ENCODE measurements around the gene PPIP5K1. TPM values are rescaled to one million over a fixed set of nuclear protein-coding genes. Genes with fewer than 3 reads are reported as not detected.

The PPIP5K1 gene
- total and polyA plus RNA-seq, 9 of the 15 experiments (the other 6 are each of a cell fraction or from before 2014, with no cell fraction given), result 2.5 to 74.6 (median 35.1) TPM

GRCh38 chr15:43510200-43511011 lies 79.6 kb downstream of the PPIP5K1 start (continued):
- TF ChIP-seq, protein P1, sequence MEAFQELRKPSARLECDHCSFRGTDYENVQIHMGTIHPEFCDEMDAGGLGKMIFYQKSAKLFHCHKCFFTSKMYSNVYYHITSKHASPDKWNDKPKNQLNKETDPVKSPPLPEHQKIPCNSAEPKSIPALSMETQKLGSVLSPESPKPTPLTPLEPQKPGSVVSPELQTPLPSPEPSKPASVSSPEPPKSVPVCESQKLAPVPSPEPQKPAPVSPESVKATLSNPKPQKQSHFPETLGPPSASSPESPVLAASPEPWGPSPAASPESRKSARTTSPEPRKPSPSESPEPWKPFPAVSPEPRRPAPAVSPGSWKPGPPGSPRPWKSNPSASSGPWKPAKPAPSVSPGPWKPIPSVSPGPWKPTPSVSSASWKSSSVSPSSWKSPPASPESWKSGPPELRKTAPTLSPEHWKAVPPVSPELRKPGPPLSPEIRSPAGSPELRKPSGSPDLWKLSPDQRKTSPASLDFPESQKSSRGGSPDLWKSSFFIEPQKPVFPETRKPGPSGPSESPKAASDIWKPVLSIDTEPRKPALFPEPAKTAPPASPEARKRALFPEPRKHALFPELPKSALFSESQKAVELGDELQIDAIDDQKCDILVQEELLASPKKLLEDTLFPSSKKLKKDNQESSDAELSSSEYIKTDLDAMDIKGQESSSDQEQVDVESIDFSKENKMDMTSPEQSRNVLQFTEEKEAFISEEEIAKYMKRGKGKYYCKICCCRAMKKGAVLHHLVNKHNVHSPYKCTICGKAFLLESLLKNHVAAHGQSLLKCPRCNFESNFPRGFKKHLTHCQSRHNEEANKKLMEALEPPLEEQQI (IDR thresholded peaks at IDR 0.05), result no peak
- TF ChIP-seq ARNT (IDR thresholded peaks at IDR 0.05) (peak in 1 of 2 experiments; percentile 51; a peak in 2 of 4 replicates), POU5F1 (IDR thresholded peaks at IDR 0.05; ENCODE audit: borderline replicate concordance, low read depth, low read length, partially characterized antibody) (no peak), PREB (CRISPR knock-in tag; IDR thresholded peaks at IDR 0.05) (no peak), YY1 (IDR thresholded peaks at IDR 0.05; ENCODE audit: borderline replicate concordance in 1 of 3, control insufficient read depth in 1 of 3, extremely low read depth in 1 of 3, insufficient read depth in 3 of 3, insufficient read length in 1 of 3, insufficient replicate concordance in 2 of 3, low read depth in 1 of 3, low read length in 2 of 3) (peak; percentile 52 to 92 (median 82)), PRMT5 (CRISPR knock-in tag; IDR thresholded peaks at IDR 0.05) (no peak), EP400 (IDR thresholded peaks at IDR 0.05) (peak; percentile 87), ZKSCAN8 (CRISPR knock-in tag; IDR thresholded peaks at IDR 0.05) (no peak), ELK1 (CRISPR knock-in tag; IDR thresholded peaks at IDR 0.05) (no peak), NCOR1 (IDR thresholded peaks at IDR 0.05) (peak; percentile 64), MXI1 (IDR thresholded peaks at IDR 0.05; ENCODE audit: low read depth, low read length) (peak; percentile 98), RBM25 (IDR thresholded peaks at IDR 0.05; ENCODE audit: low read depth, low read length, severe bottlenecking) (peak; percentile 84), ETS1 (conservative IDR thresholded peaks at IDR 0.05; ENCODE audit: control insufficient read depth, low read depth, low read length) (0 out of 2 replicates have a peak, but pooled peaks have one; percentile 63), HES1 (IDR thresholded peaks at IDR 0.05; ENCODE audit: low read depth) (peak; percentile 53; the same call in 1 of the 2 replicates), ZNF79 (CRISPR knock-in tag; IDR thresholded peaks at IDR 0.05; ENCODE audit: low read depth) (no peak), ESRRA (IDR thresholded peaks at IDR 0.05; ENCODE audit: borderline replicate concordance, low read depth) (peak; percentile 88), SMARCA4 (IDR thresholded peaks at IDR 0.05) (peak; percentile 74), ZNF57 (CRISPR knock-in tag; IDR thresholded peaks at IDR 0.05) (no peak), ZC3H11A (IDR thresholded peaks at IDR 0.05; ENCODE audit: low read depth, low read length) (no peak), PYGO2 (tag; IDR thresholded peaks at IDR 0.05) (no peak), PTTG1 (tag; IDR thresholded peaks at IDR 0.05; ENCODE audit: low read depth) (no peak)

All from K562 (cell line).